Cardiac septum (tissue), 1 donor: ENCODE measurements around the gene FANCI. TPM values are rescaled to one million over a fixed set of nuclear protein-coding genes. Genes with fewer than 3 reads are reported as not detected.

Source experiments
- DNase-seq: peaks from one replicate; pipeline ENCODE4 v3.0.0-alpha.2; 2020; ENCODE audit warnings: low spot score
- intact Hi-C: fragments of 100-400 bp; cut with DNase I; formaldehyde crosslinking; loops from one replicate; pipeline ENCODE4 v1.14.0; 2022
- long read RNA-seq: library from polyadenylated mRNA; unstranded; transcript quantifications from one replicate; pipeline ENCODE4 v2.0.0, GENCODE V29; 2021
- total RNA-seq: library from RNA; stranded (reverse); fragmentation: NEBNext Ultra II Directional; extraction: Animal tissue kit (Norgen Biotek cat#: 25700); gene quantifications from one replicate; pipeline ENCODE4 v1.2.1, GENCODE V29; 2021
- donor health status: DM: no; HTN: no; CAD: no.

FANCI gene
- total RNA-seq = 2.4 TPM
- long read RNA-seq, full-length matches to known transcripts = 1 of 1 reads
- long read RNA-seq, partial matches to known transcripts = 0 of 1 reads
- long read RNA-seq, other reads (novel, unspliced or antisense) = 0 of 1 reads

GRCh38 chr15:89243691-89244573 is at the start of gene FANCI:
Gene FANCI, plus strand, starts transcription at chr15:89243979. Its CDS starts 3,669 bp downstream, at chr15:89247648.
- DNase-seq = peak; percentile 98
- intact Hi-C loops = no loop called here

GRCh38 chr15:89194608-89195007 is 49.2 kb upstream of the FANCI start:
- DNase-seq = no peak
- intact Hi-C loops = no loop called here

- DNase-seq = peak; percentile 41
These were observed 47.9 kb upstream of the FANCI start for GRCh38 chr15:89195836-89196235.

GRCh38 chr15:89196241-89196640 is 47.5 kb upstream of the FANCI start:
- peak; percentile 17 for DNase-seq
- intact Hi-C loops = no loop called here

More at GRCh38 chr15:89195836-89196235, 47.9 kb upstream of the FANCI start:
- intact Hi-C loops = no loop called here

GRCh38 chr15:89196994-89197393 is 46.8 kb upstream of the FANCI start:
- DNase-seq = peak; percentile 17
- intact Hi-C loops = no loop called here

- DNase-seq = peak; percentile 68
- intact Hi-C loops = no loop called here
These were observed 46.2 kb upstream of the FANCI start for GRCh38 chr15:89197503-89197971.

GRCh38 chr15:89198196-89198595 is 45.6 kb upstream of the FANCI start:
- intact Hi-C loops = no loop called here

GRCh38 chr15:89198934-89199333 is 44.8 kb upstream of the FANCI start:
- intact Hi-C loops = no loop called here
- DNase-seq = no peak

More at GRCh38 chr15:89198196-89198595, 45.6 kb upstream of the FANCI start:
- no peak for DNase-seq

GRCh38 chr15:89199746-89200145 is 44.0 kb upstream of the FANCI start:
- no peak for DNase-seq
- intact Hi-C loops = no loop called here

GRCh38 chr15:89200182-89200581 is 43.6 kb upstream of the FANCI start:
- intact Hi-C loops = no loop called here
- DNase-seq = peak; percentile 46

- intact Hi-C loops = no loop called here
These were observed 42.2 kb upstream of the FANCI start for GRCh38 chr15:89201465-89202005.

GRCh38 chr15:89203705-89204273 is 40.0 kb upstream of the FANCI start:
- DNase-seq = peak; percentile 10
- intact Hi-C loops = no loop called here

More at GRCh38 chr15:89201465-89202005, 42.2 kb upstream of the FANCI start:
- DNase-seq = peak; percentile 67

- DNase-seq = peak; percentile 51
- intact Hi-C loops = loop anchor here (5.0 kb wide), 1 partner anchor 96 kb away; no protein-coding TSS in a partner anchor
These were observed 37.7 kb upstream of the FANCI start for GRCh38 chr15:89205991-89206585.

- peak; percentile 85 for DNase-seq
- intact Hi-C loops = loop anchor here (5.0 kb wide), 1 partner anchor 95 kb away; no protein-coding TSS in a partner anchor
These were observed 36.9 kb upstream of the FANCI start for GRCh38 chr15:89206908-89207331.

GRCh38 chr15:89208256-89208655 is 35.5 kb upstream of the FANCI start:
- DNase-seq = no peak
- intact Hi-C loops = loop anchor here (5.0 kb wide), 1 partner anchor 94 kb away; no protein-coding TSS in a partner anchor

GRCh38 chr15:89209057-89209456 is 34.7 kb upstream of the FANCI start:
- no peak for DNase-seq
- intact Hi-C loops = loop anchor here (5.0 kb wide), 1 partner anchor 93 kb away; no protein-coding TSS in a partner anchor

- intact Hi-C loops = no loop called here
- DNase-seq = peak; percentile 15
These were observed 32.1 kb upstream of the FANCI start for GRCh38 chr15:89211678-89212170.

GRCh38 chr15:89215627-89216026 is 28.2 kb upstream of the FANCI start:
- no peak for DNase-seq
- intact Hi-C loops = no loop called here

GRCh38 chr15:89217031-89217430 is 26.7 kb upstream of the FANCI start:
- intact Hi-C loops = no loop called here

More at GRCh38 chr15:89217031-89217430, 26.7 kb upstream of the FANCI start:
- DNase-seq = no peak
